ENCODE results near the gene RAB3GAP1.

RAB3GAP1 gene

DNA sequence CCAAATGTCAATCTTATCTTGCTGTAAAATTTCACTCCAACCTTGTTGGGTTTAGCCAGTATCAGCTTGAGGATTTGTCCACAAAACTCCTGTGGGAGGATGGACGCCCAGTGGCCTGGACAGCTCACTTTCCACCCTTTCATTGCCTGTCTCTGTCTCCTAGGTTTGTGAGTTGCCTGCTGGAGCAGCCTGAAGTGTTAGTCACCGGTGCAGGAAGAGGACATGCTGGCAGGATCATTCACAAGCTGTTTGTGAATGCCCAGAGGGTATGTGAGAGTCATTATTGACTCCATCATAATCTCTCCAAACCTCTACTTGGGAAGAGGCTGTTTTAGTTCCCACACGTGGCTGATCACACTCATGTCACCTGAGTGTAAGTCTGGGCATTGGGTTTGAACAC, 112.3 kb downstream of the RAB3GAP1 start:
- no peak for DNase-seq (ENCODE audit: low read depth in 2 of 2)

DNA sequence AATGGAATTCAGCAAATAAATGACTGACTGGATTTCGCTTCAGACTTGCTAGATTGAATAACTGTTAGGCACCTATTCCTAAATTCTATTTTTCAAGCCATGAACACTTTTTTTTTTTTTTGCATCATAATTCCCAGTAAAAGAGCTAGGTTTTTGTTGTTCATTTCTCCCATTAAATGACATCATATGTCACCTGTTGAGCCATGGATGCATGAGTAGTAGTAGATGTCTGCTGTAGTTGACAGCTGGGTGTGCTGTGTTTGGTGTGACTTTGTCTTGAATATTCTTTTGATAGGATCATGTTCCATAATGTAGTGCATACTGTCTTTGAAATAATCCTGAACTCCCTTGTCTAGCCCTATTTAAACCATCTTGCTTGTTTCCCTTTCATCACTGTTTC, 115.2 kb downstream of the RAB3GAP1 start:
- no peak for DNase-seq (ENCODE audit: low read depth in 2 of 2)

DNA sequence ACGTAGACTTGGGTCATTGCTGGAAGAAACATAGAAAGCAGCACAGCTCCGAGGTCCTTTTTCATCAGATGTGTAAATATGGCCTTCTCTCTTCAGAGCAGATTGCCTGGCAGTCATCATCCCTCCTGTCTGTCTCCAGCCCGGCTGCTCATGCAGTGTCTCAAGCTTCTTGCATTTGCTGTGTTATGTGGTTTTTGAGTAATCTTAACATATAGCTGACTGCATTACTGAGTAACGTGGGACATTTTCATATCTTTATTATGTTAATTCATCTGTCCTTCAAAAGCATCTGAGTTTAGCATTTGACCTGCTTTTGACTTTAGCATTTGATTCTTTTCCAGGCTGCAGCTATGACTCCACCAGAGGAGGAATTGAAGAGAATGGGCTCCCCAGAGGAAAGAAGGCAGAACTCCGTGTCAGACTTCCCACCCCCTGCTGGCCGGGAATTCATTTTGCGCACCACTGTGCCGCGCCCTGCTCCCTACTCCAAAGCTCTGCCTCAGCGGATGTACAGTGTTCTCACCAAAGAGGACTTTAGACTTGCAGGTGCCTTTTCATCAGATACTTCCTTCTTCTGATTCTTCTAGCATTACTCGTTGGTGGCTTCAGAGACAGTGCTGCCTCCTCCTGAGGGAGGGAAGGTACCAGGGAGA, 116.2 kb downstream of the RAB3GAP1 start:
- no peak for DNase-seq (ENCODE audit: low read depth in 2 of 2)

DNA sequence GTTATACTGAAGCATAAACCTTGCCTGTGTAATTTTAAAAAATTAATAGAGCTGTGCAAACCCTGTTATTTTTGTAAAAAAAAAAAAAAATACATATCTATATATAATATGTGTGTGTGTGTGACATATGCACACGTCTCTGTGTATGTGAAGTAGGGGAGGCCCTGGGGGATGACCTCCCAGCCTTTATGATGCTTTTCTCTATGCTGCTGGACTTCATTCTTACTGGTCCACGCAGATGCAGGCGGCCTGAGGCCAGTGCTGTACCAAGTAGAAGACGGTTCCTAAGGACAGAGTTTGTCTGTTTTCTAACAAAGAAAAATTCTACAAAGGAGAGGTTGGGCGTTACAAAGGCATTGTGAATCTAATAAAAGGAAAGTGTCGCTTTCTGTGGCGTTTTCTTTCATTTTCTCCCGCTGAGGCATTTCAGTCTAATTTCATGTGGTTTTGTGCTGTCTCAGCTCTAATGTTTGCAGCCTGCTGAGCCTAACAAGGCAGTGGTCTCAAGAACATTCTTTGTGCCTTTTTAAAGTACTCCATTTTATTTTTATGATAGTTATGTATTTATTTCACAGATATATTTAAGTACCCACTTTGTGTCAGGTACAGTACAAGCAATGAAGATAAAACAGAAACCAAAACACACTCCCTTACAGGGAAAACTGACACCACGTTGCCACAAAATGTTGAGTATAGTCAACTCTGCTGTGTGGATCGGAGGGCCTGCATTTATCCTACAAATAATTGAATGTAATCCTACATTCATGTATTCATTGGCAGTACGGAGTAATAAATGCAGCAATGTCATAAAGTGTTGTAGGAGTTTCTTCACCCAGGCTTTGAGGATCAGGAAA, 118.0 kb downstream of the RAB3GAP1 start:
- DNase-seq (ENCODE audit: low read depth in 2 of 2): no peak

DNA sequence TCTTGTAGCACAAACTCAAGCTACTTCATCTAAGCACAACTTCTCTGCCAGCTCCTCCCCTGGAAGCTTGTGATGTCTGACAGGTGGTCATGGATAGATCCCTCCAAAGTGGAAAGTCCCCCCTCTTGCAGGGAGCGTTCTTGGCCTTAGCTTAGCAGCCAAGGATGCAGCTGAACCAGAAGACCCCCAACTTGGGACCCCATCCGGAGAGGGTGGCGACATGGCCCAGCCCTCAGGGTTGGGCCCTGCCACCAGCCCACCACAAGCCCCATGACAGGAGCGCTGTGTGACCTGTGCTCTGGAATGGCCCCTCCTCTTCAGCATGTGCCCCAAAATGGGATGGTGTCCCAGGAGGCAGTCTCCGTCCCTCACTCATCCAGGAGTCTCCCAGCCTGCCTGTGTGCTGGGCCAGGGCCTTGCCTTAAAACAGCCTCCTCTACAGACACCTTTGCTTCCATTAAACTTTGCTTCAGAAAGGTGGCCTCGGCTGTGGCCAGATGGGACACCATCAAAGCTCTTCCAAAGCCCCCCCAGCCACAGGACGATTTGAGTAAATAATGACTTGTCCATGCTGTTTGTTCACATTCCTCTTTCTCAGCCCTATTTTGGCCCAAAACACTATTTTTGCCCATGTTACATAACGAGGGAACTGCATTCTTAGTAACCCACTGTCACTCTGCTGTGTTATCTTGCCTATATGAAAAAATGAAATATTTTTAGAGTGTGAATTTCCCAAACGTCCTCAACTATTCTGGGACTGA, 122.1 kb downstream of the RAB3GAP1 start:
- DNase-seq (ENCODE audit: low read depth in 2 of 2): no peak

DNA sequence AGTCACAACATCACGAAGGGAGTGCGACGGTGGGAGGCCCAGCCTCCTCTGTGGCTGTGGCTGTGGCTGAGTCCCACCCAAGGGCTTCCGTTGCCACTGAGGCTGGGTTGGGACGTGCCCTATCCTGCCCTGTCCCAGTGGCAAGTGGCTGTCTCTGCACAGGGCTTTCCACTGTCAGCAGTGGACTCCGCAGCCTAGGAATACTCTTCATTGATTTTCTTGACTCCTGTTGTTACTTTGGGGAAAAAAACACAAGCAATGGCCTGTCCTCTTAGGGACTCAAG, 122.7 kb downstream of the RAB3GAP1 start:
- DNase-seq (ENCODE audit: low read depth in 2 of 2): no peak

DNA sequence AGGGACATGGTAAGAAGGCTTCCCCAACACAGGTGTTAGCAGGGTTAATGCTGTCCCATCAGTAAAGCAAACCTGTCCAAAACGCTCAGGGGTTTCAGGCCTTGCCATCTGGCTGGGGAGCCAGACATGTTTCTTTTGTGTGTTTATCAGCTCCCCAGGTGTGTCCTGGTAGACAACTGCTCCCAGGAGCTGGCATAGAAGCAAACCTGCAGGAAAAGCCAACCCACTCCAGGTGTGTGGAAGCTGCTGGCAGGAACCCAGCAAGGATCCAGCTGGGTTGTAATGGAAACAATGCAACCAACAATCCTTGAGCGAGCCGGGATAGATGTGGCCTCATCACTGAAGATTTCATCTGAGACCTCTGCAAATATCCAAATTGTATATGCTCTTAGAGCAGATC, 123.1 kb downstream of the RAB3GAP1 start:
- DNase-seq (ENCODE audit: low read depth in 2 of 2): no peak

DNA sequence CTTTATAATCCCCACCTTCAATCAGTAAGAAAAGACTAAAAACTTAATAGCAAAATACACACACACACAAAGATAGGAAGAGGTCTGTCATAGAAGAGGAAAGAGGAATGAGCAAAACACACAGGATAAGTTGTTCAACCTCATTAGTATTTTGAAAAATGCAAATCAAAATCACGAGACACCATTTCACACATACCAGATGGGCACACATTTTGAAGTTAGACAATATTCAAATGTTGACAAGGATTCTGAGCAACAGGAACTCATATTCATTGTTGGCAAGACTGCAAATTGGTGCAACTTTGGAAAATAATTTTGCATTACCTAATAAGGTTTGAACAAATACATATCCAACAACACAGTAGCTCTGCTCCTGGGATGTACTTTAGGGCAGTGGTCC, 127.6 kb downstream of the RAB3GAP1 start:
- DNase-seq (ENCODE audit: low read depth in 2 of 2): no peak

DNA sequence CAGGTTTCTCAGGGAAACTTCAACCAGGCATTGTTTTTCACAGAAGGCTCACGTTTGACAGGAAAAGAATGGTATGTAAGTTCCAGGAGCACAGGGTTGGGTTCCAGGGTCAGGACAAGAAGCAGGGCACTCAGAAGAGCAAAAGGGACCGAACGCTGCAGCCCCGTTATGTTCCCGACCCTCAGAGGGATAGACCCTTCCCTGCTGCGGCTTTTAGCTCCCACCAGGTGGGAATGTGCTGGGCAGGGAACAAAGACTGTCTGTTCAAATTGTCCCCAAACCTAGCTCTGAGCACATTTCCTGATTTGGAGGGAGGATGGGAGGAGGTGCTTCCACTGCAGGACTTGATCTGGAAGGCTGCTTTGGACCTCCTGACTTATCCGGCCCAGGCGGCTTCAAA, 130.1 kb downstream of the RAB3GAP1 start:
- no peak for DNase-seq (ENCODE audit: low read depth in 2 of 2)

DNA sequence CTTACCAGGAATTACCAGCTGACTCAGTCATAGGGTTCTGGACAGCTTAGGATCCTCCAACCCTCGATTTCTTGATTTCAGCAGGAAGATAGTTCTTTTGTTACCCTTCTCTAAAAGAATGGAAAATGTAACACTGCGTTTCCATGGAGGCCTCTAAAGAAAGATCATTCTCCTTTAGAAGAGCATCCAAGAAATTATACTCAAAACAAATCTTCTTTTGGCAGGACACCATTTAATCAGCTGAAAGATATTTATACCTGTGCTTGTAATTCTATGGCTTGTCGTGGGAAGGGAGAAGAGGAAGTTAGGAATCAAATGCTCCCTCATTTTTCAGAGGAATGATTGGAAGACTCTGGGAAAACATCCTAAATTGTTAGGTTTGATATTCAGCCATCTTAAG, 130.5 kb downstream of the RAB3GAP1 start:
- no peak for DNase-seq (ENCODE audit: low read depth in 2 of 2)

DNA sequence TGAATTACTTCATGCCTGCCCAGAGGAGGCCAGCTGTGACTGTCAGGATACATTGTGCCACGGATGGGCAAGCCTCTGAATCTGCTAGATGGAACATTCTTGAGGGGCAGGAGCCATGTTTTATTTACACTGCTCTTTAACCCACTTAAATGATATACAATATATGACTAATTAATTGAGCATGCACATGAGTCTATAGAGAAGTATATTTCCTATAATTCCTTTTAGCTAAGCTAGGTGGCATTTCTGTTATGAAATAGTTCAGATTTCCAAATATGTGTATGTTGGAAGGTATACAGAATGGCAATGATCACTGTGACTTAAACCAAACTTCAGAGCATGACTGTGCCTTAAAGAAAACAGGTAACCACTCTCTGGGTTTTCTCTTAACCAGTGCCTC, 131.7 kb downstream of the RAB3GAP1 start:
- DNase-seq (ENCODE audit: low read depth in 2 of 2): no peak

DNA sequence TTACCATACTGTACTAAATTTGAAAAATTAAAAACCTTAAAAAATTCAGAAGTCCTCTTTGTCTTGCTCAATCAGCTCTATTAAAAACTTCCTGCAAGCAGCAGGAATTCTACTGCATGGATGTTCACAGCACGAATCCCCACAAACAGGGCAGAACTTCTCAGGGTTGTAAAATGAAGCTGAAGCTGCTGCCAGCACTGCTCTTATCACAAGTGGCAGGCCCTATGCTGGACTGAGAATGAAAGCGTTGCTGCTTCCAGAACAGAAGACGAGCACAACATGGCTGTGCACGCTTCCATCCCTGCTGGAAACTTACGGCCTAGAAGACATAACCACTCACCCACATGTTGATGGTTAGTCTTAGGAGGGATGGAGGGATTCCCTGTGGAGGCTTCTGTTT, 134.0 kb downstream of the RAB3GAP1 start:
- DNase-seq (ENCODE audit: low read depth in 2 of 2): no peak

DNA sequence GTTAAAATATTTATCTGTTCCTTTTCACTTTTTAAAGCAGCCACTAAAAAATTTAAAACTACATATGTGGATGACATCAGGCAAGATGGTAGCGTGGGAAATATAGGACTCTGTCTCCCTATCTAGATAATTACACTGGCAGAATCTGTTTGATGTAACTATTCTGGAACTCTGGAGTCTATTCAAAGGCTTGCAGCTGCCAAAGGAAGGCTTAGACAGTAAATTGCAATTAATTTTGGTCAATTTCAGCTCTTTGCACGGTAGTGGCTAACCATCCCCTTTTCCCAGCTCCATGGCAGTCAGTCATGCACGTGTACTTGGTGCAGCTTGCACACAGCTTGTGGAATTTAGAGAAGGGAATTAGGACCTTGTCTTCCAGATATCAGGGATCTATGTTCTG, 135.2 kb downstream of the RAB3GAP1 start:
- DNase-seq (ENCODE audit: low read depth in 2 of 2): no peak

DNA sequence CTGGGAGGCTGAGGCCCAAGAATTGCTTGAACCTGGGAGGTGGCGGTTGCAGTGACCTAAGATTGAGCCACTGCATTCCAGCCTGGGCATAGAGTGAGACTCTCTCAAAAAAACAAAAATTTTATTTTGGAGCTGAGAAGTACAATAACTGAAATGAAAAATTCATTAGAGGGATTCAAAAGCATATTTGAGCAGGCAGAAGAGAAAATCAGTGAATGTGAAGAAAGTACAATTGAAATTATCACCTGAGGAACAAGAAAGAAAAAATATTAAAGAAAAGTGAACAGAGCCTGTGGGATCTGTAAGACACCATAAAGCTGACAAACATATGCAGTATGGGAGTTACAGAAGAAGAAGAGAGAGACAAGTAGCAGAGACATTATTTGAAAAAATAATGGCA, 137.1 kb downstream of the RAB3GAP1 start:
- DNase-seq (ENCODE audit: low read depth in 2 of 2): no peak

DNA sequence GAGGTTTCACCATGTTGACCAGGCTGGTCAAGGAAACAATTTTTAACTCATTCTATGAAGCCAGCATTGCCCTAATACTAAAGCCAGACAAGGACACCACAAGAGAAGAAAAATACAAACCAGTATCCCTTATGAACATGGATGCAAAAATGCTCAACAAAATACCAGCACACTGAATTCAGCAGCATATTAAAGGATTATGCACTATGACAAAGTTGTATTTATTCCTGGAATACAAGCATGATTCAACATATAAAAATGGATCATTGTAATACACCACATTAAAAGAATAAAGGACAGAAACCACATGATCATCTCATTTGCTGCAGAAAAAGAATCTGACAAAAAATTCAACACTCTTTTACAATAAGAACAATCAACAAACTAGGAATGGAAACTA, 138.7 kb downstream of the RAB3GAP1 start:
- DNase-seq (ENCODE audit: low read depth in 2 of 2): no peak

DNA sequence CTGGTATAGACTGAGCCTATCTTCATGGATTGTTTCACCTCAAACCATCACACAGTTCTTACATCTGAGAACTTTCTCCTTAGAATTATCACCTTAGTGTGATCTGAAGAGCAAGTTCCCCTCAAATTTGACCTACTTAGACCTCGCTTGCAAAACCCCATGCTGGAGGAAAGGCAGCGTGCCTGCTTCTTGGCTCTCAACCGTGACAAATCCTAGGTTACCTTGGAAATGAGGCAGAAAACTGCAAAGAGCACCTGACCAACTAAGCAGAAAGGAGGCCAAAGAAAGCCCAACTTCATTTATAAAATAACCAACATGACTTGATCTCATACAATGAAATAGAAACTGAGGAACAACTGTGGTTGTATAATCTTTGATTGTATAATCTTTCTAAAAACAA, 146.4 kb downstream of the RAB3GAP1 start:
- DNase-seq (ENCODE audit: low read depth in 2 of 2): no peak

DNA sequence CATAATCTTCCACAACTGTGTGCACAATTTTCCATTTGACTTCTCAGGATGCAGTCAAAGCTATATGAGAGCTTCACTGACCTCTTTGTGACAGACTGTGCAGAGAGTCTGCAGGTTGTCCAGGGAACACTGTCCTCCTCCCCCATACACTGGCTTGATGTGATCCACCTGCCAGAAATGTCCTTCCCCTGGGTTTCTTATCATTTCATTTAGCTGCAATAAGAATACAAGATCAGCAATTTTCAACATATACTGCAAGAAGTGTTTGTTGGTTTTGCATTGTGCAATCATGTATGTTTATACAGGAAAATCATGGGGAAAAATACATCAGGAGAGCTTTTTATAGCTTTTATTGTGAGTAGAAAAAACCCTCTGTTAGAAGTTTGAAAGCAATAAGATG, 150.7 kb downstream of the RAB3GAP1 start:
- DNase-seq (ENCODE audit: low read depth in 2 of 2): no peak

DNA sequence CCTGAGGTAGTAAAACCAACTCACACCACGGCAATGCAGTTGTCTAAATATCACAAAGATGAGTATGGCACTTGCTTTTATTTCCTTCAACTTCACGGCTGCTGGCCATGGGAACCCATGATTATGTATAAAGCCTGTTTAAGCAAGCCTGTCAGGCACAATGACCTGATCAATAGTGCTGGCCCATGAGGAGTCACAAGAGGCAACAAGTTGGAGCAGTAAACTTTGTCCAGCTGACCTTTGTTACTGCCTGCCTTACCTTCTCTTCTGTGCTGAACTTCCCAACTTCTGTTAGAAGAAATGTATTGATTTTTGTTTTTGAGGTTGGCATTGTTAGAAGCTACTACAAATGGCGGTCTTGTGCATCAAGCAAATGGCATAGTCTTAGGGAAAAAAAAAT, 151.9 kb downstream of the RAB3GAP1 start:
- no peak for DNase-seq (ENCODE audit: low read depth in 2 of 2)

DNA sequence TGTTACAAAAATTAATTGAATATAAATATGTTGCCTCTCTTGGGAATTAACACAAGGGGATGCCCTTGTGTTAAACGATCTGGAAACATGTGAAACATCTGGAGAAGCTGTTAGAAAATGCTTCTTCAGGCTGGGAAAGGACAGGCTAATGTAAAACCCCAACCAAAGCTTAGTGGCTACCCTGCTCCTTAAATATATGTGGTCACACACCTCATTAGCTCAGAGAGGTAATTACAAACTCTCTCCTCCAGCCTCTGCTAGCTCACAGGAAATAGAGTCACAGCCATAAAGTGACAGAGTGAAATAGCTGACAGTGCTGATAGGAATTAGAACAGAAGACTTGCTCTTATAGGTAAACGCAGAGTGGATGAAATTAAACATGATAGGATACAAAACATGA, 155.9 kb downstream of the RAB3GAP1 start:
- DNase-seq (ENCODE audit: low read depth in 2 of 2): no peak

DNA sequence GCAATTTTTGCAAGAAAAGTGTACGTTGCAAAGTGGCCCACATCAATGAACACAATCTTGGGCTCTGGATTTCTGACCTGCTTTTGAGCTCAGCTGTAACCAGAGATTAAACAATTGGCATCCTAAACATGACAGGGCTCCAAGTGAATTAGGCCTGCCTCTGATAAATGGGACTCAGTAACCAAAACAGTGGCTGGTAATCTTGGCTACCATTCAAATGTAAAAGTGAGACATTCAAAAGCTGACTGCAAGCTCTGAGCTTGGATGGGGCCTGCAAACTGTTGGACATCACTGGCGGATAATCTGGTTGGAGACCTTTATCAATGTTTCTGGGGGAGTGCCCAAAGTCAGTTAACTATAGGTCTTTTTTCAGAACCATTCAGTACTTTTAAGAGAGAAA, 160.7 kb downstream of the RAB3GAP1 start:
- no peak for DNase-seq (ENCODE audit: low read depth in 2 of 2)

DNA sequence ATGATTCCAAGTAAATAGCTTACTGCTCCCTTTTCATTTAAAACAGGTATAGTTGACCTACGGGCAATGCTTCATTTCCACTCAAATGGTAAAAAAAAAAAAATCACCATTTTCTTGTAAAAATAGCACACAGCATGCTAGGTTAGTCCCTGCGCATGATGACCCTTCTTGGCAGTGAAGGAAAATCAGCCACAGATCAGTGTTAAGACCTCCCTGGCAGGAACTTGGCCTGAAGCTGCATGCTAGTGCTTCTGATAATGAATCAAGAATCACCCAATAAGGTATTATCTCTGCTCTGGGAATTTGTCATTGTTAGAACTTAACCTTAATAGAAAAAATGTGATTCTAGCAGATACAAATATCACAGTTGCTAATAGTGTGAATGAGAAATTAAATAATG, 166.3 kb downstream of the RAB3GAP1 start:
- no peak for DNase-seq (ENCODE audit: low read depth in 2 of 2)

DNA sequence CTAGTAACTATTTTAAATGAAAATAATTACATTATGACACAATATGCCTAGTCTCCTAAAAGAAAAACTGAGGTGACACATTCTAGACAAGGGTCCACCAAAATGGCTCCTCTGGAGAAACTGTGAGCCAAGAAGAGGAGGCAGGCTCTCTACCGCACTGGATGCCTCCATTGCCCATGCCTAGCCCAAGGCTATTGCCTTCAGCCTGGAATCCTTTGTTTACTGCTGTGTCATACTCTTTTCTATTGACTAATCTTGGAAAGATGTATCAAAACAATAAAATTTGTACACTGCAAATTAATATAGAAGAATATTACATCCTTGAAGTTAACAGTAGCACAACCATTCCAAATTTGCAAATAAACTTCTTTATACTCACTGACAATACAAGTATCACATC, 167.1 kb downstream of the RAB3GAP1 start:
- DNase-seq (ENCODE audit: low read depth in 2 of 2): no peak

Data from stimulated activated CD4-positive, alpha-beta T cell treated with anti-CD3 and anti-CD28 coated beads, Interleukin-12 subunit alpha, Interleukin-12 subunit beta, amount 100 ng/mL, for 24 hours (primary cell).